Measurements from ENCODE around the gene ACTL6B. TPM values are rescaled to one million over a fixed set of nuclear protein-coding genes. Genes with fewer than 3 reads are reported as not detected.

Gene ACTL6B
- total and polyA plus RNA-seq, 2 of the 13 experiments (the other 11 are each of a cell fraction or from before 2014, with no cell fraction given) = not detected

DNA sequence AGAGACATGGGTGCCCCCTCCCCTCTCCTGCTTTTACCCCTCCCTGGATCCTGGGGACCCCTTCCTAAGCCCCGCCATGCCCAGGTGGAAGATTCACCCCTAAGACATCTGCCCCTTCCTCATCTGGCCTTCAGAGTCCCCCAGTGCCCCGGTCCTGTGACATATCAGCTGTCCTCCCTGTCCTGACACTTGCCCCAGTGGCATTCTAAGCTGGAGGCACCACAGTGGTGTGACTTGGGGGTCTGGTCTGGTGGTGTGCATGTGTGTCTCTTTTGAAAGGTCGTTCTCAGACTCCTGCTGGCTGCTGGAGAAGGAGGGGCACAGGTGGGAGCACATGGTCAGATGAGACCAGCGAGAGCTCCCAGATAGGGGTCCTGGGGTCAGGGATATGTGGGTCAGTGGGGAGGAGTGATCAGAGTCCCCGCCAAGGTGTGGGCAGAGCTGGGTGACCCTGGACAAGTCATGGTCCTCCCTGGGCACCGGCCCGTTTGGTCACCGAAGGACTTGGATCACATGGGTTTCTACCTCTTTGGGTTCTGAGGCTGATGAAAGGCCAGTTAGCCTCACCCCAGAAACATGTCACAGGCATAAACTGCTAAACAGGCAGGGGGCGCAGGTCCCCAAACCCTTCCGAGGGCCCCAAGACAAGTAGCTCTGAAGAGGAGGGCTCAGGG is 14.3 kb downstream of the ACTL6B start (continued):
- TF ChIP-seq, protein P1, sequence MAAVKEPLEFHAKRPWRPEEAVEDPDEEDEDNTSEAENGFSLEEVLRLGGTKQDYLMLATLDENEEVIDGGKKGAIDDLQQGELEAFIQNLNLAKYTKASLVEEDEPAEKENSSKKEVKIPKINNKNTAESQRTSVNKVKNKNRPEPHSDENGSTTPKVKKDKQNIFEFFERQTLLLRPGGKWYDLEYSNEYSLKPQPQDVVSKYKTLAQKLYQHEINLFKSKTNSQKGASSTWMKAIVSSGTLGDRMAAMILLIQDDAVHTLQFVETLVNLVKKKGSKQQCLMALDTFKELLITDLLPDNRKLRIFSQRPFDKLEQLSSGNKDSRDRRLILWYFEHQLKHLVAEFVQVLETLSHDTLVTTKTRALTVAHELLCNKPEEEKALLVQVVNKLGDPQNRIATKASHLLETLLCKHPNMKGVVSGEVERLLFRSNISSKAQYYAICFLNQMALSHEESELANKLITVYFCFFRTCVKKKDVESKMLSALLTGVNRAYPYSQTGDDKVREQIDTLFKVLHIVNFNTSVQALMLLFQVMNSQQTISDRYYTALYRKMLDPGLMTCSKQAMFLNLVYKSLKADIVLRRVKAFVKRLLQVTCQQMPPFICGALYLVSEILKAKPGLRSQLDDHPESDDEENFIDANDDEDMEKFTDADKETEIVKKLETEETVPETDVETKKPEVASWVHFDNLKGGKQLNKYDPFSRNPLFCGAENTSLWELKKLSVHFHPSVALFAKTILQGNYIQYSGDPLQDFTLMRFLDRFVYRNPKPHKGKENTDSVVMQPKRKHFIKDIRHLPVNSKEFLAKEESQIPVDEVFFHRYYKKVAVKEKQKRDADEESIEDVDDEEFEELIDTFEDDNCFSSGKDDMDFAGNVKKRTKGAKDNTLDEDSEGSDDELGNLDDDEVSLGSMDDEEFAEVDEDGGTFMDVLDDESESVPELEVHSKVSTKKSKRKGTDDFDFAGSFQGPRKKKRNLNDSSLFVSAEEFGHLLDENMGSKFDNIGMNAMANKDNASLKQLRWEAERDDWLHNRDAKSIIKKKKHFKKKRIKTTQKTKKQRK (IDR thresholded peaks at IDR 0.05; ENCODE audit: low read length) = no peak
- TF ChIP-seq TEAD3 (CRISPR knock-in tag; optimal IDR thresholded peaks at IDR 0.05; ENCODE audit: borderline replicate concordance) = no peak
- TF ChIP-seq, protein P2, sequence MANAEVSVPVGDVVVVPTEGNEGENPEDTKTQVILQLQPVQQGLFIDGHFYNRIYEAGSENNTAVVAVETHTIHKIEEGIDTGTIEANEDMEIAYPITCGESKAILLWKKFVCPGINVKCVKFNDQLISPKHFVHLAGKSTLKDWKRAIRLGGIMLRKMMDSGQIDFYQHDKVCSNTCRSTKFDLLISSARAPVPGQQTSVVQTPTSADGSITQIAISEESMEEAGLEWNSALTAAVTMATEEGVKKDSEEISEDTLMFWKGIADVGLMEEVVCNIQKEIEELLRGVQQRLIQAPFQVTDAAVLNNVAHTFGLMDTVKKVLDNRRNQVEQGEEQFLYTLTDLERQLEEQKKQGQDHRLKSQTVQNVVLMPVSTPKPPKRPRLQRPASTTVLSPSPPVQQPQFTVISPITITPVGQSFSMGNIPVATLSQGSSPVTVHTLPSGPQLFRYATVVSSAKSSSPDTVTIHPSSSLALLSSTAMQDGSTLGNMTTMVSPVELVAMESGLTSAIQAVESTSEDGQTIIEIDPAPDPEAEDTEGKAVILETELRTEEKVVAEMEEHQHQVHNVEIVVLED (CRISPR knock-in tag; IDR thresholded peaks at IDR 0.05; ENCODE audit: borderline replicate concordance) = no peak
- TF ChIP-seq, protein P3, sequence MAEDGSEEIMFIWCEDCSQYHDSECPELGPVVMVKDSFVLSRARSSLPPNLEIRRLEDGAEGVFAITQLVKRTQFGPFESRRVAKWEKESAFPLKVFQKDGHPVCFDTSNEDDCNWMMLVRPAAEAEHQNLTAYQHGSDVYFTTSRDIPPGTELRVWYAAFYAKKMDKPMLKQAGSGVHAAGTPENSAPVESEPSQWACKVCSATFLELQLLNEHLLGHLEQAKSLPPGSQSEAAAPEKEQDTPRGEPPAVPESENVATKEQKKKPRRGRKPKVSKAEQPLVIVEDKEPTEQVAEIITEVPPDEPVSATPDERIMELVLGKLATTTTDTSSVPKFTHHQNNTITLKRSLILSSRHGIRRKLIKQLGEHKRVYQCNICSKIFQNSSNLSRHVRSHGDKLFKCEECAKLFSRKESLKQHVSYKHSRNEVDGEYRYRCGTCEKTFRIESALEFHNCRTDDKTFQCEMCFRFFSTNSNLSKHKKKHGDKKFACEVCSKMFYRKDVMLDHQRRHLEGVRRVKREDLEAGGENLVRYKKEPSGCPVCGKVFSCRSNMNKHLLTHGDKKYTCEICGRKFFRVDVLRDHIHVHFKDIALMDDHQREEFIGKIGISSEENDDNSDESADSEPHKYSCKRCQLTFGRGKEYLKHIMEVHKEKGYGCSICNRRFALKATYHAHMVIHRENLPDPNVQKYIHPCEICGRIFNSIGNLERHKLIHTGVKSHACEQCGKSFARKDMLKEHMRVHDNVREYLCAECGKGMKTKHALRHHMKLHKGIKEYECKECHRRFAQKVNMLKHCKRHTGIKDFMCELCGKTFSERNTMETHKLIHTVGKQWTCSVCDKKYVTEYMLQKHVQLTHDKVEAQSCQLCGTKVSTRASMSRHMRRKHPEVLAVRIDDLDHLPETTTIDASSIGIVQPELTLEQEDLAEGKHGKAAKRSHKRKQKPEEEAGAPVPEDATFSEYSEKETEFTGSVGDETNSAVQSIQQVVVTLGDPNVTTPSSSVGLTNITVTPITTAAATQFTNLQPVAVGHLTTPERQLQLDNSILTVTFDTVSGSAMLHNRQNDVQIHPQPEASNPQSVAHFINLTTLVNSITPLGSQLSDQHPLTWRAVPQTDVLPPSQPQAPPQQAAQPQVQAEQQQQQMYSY (CRISPR knock-in tag; IDR thresholded peaks at IDR 0.05) = no peak
- TF ChIP-seq, protein P4, sequence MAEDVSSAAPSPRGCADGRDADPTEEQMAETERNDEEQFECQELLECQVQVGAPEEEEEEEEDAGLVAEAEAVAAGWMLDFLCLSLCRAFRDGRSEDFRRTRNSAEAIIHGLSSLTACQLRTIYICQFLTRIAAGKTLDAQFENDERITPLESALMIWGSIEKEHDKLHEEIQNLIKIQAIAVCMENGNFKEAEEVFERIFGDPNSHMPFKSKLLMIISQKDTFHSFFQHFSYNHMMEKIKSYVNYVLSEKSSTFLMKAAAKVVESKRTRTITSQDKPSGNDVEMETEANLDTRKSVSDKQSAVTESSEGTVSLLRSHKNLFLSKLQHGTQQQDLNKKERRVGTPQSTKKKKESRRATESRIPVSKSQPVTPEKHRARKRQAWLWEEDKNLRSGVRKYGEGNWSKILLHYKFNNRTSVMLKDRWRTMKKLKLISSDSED (CRISPR knock-in tag; IDR thresholded peaks at IDR 0.05) = no peak
- no peak for TF ChIP-seq NR3C1 (CRISPR knock-in tag; IDR thresholded peaks at IDR 0.05)
- TF ChIP-seq, protein P5, sequence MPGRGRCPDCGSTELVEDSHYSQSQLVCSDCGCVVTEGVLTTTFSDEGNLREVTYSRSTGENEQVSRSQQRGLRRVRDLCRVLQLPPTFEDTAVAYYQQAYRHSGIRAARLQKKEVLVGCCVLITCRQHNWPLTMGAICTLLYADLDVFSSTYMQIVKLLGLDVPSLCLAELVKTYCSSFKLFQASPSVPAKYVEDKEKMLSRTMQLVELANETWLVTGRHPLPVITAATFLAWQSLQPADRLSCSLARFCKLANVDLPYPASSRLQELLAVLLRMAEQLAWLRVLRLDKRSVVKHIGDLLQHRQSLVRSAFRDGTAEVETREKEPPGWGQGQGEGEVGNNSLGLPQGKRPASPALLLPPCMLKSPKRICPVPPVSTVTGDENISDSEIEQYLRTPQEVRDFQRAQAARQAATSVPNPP (CRISPR knock-in tag; IDR thresholded peaks at IDR 0.05) = no peak
- TF ChIP-seq, protein P6, sequence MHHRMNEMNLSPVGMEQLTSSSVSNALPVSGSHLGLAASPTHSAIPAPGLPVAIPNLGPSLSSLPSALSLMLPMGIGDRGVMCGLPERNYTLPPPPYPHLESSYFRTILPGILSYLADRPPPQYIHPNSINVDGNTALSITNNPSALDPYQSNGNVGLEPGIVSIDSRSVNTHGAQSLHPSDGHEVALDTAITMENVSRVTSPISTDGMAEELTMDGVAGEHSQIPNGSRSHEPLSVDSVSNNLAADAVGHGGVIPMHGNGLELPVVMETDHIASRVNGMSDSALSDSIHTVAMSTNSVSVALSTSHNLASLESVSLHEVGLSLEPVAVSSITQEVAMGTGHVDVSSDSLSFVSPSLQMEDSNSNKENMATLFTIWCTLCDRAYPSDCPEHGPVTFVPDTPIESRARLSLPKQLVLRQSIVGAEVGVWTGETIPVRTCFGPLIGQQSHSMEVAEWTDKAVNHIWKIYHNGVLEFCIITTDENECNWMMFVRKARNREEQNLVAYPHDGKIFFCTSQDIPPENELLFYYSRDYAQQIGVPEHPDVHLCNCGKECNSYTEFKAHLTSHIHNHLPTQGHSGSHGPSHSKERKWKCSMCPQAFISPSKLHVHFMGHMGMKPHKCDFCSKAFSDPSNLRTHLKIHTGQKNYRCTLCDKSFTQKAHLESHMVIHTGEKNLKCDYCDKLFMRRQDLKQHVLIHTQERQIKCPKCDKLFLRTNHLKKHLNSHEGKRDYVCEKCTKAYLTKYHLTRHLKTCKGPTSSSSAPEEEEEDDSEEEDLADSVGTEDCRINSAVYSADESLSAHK (CRISPR knock-in tag; IDR thresholded peaks at IDR 0.05; ENCODE audit: borderline replicate concordance) = no peak
- no peak for TF ChIP-seq MTF2 (CRISPR knock-in tag; IDR thresholded peaks at IDR 0.05; ENCODE audit: borderline replicate concordance)
- TF ChIP-seq TGIF2 (CRISPR knock-in tag; IDR thresholded peaks at IDR 0.05) = 0 out of 2 replicates have a peak, but pooled peaks have one; percentile 20
- TF ChIP-seq ZMYM4 (CRISPR knock-in tag; IDR thresholded peaks at IDR 0.05) = 0 out of 2 replicates have a peak, but pooled peaks have one; percentile 16
- no peak for TF ChIP-seq ZNF607 (CRISPR knock-in tag; IDR thresholded peaks at IDR 0.05; ENCODE audit: borderline replicate concordance)
- TF ChIP-seq, protein P7, sequence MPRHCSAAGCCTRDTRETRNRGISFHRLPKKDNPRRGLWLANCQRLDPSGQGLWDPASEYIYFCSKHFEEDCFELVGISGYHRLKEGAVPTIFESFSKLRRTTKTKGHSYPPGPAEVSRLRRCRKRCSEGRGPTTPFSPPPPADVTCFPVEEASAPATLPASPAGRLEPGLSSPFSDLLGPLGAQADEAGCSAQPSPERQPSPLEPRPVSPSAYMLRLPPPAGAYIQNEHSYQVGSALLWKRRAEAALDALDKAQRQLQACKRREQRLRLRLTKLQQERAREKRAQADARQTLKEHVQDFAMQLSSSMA (CRISPR knock-in tag; IDR thresholded peaks at IDR 0.05) = peak; percentile 80
